IMR-90 (cell line): ENCODE data around the gene TSC2. TPM values are rescaled to one million over a fixed set of nuclear protein-coding genes. Genes with fewer than 3 reads are reported as not detected.
A peak's percentile ranks its signal among the peaks of the same experiment; 100 is the strongest.

Source experiments
- ATAC-seq: fragments of 200-7000 bp; cut with Tn5 transposase; 2 replicates; pipeline ENCODE4 v1.9.1; 2020; ENCODE audit warnings: low read depth, mild to moderate bottlenecking, moderate library complexity
- BruUV-seq: library from RNA; stranded (reverse); fragments of 400-500 nt; replicated peaks from 2 replicates; lab custom pipeline; 2021; lab: Mats Ljungman, UMichigan
- CTCF ChIA-PET: fragments of 300-600 bp; formaldehyde crosslinking; extraction: SDS; loops from one replicate; lab custom pipeline; 2021; ENCODE audit warnings: antibody characterized with exemption; lab: Yijun Ruan, JAX
- POLR2A ChIA-PET: fragments of 300-600 bp; sonication (Branson Sonifier 250); formaldehyde crosslinking; loops from one replicate; lab custom pipeline; 2022; ENCODE audit warnings: antibody characterized with exemption; ENCODE audit not compliant: unreplicated experiment; lab: Charles Lee
- DNase-seq: peaks from one replicate; pipeline ENCODE4 v3.0.0; 2013
- H2AFZ ChIP-seq: replicated peaks from 2 replicates; pipeline ENCODE3; 2013; ENCODE audit warnings: low read length, mild to moderate bottlenecking; ENCODE audit not compliant: poor library complexity
- H2AK5ac ChIP-seq: 2 replicates; pipeline ENCODE4 v1.6.1; 2013; ENCODE audit warnings: low read depth, low read length, inconsistent platforms
- H2AK9ac ChIP-seq: replicated peaks from 2 replicates; pipeline ENCODE3; 2013; ENCODE audit warnings: mild to moderate bottlenecking, low read depth, low read length, moderate library complexity; ENCODE audit not compliant: poor library complexity
- H2BK120ac ChIP-seq: 2 replicates; pipeline ENCODE4 v1.6.1; 2013; ENCODE audit warnings: low read depth, low read length, inconsistent platforms
- H2BK15ac ChIP-seq: 3 replicates; pipeline ENCODE4 v1.6.1; 2013; ENCODE audit warnings: low read depth, low read length, inconsistent platforms
- H2BK20ac ChIP-seq: 2 replicates; pipeline ENCODE4 v1.6.1; 2013; ENCODE audit warnings: low read depth, mild to moderate bottlenecking, inconsistent platforms, low read length, moderate library complexity
- H2BK5ac ChIP-seq: 2 replicates; pipeline ENCODE4 v1.6.1; 2013; ENCODE audit warnings: mild to moderate bottlenecking, low read depth, low read length, inconsistent platforms; ENCODE audit not compliant: poor library complexity, severe bottlenecking
- H3K14ac ChIP-seq: replicated peaks from 2 replicates; pipeline ENCODE4 v1.6.1; 2013; ENCODE audit warnings: low read depth, low read length, inconsistent platforms
- H3K18ac ChIP-seq: 2 replicates; pipeline ENCODE4 v1.6.1; 2013; ENCODE audit warnings: low read depth, low read length, control low read depth
- H3K23ac ChIP-seq: 2 replicates; pipeline ENCODE4 v1.6.1; 2013; ENCODE audit warnings: low read depth, low read length, inconsistent platforms
- H3K27ac ChIP-seq: 2 replicates; pipeline ENCODE4 v1.5.1; 2013; ENCODE audit warnings: mild to moderate bottlenecking, control low read depth, low read length; ENCODE audit not compliant: insufficient read depth
- H3K27me3 ChIP-seq: 2 replicates; pipeline ENCODE4 v1.6.1; 2013; ENCODE audit warnings: low read length; ENCODE audit not compliant: control insufficient read depth, insufficient read depth
- H3K36me3 ChIP-seq: 2 replicates; pipeline ENCODE4 v1.6.1; 2013; ENCODE audit warnings: low read length, mixed read lengths; ENCODE audit not compliant: control insufficient read depth, insufficient read depth
- H3K4ac ChIP-seq: 2 replicates; pipeline ENCODE4 v1.6.1; 2013; ENCODE audit warnings: low read depth, low read length, inconsistent platforms
- H3K4me1 ChIP-seq: 2 replicates; pipeline ENCODE4 v1.6.1; 2013; ENCODE audit warnings: low read length, mixed read lengths; ENCODE audit not compliant: control insufficient read depth, insufficient read depth
- H3K4me2 ChIP-seq: 2 replicates; pipeline ENCODE4 v1.6.1; 2013; ENCODE audit warnings: low read depth, mild to moderate bottlenecking, control low read depth, low read length, moderate library complexity
- H3K4me3 ChIP-seq: 2 replicates; pipeline ENCODE4 v1.5.1; 2013; ENCODE audit warnings: low read depth, mild to moderate bottlenecking, control low read depth, low read length, moderate library complexity; ENCODE audit not compliant: insufficient read depth
- H3K56ac ChIP-seq: 2 replicates; pipeline ENCODE4 v1.6.1; 2013; ENCODE audit warnings: low read length, inconsistent platforms; ENCODE audit not compliant: insufficient read depth; ENCODE audit errors: extremely low read depth
- H3K79me1 ChIP-seq, 2 experiments: 2 replicates each; pipeline ENCODE4 v1.6.1; 2013; ENCODE audit warnings: low read length in 2 of 2, inconsistent platforms in 1 of 2, low read depth in 1 of 2
- H3K9ac ChIP-seq: 2 replicates; pipeline ENCODE4 v1.6.1; 2013; ENCODE audit warnings: low read depth, low read length, control low read depth
- H3K9me1 ChIP-seq: 2 replicates; pipeline ENCODE4 v1.6.1; 2013; ENCODE audit warnings: low read length, inconsistent platforms; ENCODE audit not compliant: insufficient read depth
- H3K9me3 ChIP-seq: 2 replicates; pipeline ENCODE4 v1.6.1; 2013; ENCODE audit warnings: low read length; ENCODE audit not compliant: control insufficient read depth, insufficient read depth
- H4K20me1 ChIP-seq: 2 replicates; pipeline ENCODE4 v1.6.1; 2013; ENCODE audit warnings: low read length, inconsistent platforms; ENCODE audit not compliant: insufficient read depth
- H4K5ac ChIP-seq: 2 replicates; pipeline ENCODE4 v1.6.1; 2013; ENCODE audit warnings: mild to moderate bottlenecking, low read depth, low read length, control low read depth
- H4K8ac ChIP-seq, 2 experiments: 2 replicates each; pipeline ENCODE4 v1.6.1; 2013; ENCODE audit warnings: low read depth in 2 of 2, low read length in 2 of 2, control low read depth in 1 of 2, inconsistent platforms in 1 of 2
- H4K91ac ChIP-seq: 2 replicates; pipeline ENCODE4 v1.6.1; 2013; ENCODE audit warnings: low read depth, low read length, inconsistent platforms; ENCODE audit not compliant: insufficient read depth
- BHLHE40 ChIP-seq: fragments of 150-350 bp; IDR thresholded peaks from 2 replicates; pipeline ENCODE4 v1.6.1; 2016; ENCODE audit warnings: mild to moderate bottlenecking, low read depth, low read length
- CEBPB ChIP-seq: IDR thresholded peaks from 2 replicates; pipeline ENCODE4 v1.6.1; 2012; ENCODE audit warnings: low read depth, low read length, improper control_type of control experiment
- CHD1 ChIP-seq: IDR thresholded peaks from 2 replicates; pipeline ENCODE4 v1.6.1; 2012; ENCODE audit warnings: low read depth, low read length, improper control_type of control experiment
- FOS ChIP-seq: fragments of 150-350 bp; IDR thresholded peaks from 2 replicates; pipeline ENCODE4 v1.6.1; 2016; ENCODE audit warnings: low read depth, low read length
- MAFK ChIP-seq: IDR thresholded peaks from 2 replicates; pipeline ENCODE4 v1.6.1; 2012; ENCODE audit warnings: low read depth, low read length, improper control_type of control experiment
- MAZ ChIP-seq: IDR thresholded peaks from 2 replicates; pipeline ENCODE4 v1.6.1; 2012; ENCODE audit warnings: low read depth, mild to moderate bottlenecking, low read length, improper control_type of control experiment, moderate library complexity, borderline replicate concordance
- POLR2A ChIP-seq: IDR thresholded peaks from 2 replicates; pipeline ENCODE4 v1.6.1; 2012; ENCODE audit warnings: mild to moderate bottlenecking, low read depth, low read length
- SMC3 ChIP-seq: fragments of 150-350 bp; IDR thresholded peaks from 2 replicates; pipeline ENCODE4 v1.6.1; 2016; ENCODE audit warnings: low read depth, mild to moderate bottlenecking, antibody characterized with exemption, low read length, moderate library complexity
- WGBS, 2 experiments: methylation state at CpG; one replicate each; pipeline versions ENCODE4 v1.1.5 to v1.1.7; 2013; ENCODE audit warnings: missing lambda C conversion rate in 2 of 2; ENCODE audit not compliant: insufficient read length in 1 of 2; ENCODE audit errors: extremely low coverage in 2 of 2; 5-methylcytosine and 5-hydroxymethylcytosine counted together
- dilution Hi-C: fragments of 300-500 bp; cut with HindIII; formaldehyde crosslinking; loops from one replicate; pipeline ENCODE4 v1.14.3; 2018; ENCODE audit warnings: low sequenced_read_pairs; ENCODE audit not compliant: unreplicated experiment
- in situ Hi-C: fragments of 300-500 bp; cut with MboI; formaldehyde crosslinking; loops from 3 replicates; pipeline ENCODE4 v1.14.3; 2019; ENCODE audit warnings: low sequenced_read_pairs, inconsistent platforms, mixed read lengths
- intact Hi-C: fragments of 100-400 bp; cut with micrococcal nuclease; formaldehyde crosslinking; loops from 2 replicates; pipeline ENCODE4 v1.10.0; 2022
- polyA plus RNA-seq, 3 experiments: library from polyadenylated mRNA; depleted of rRNA; stranded (reverse); fragments of >200 nt; gene quantifications; 2 replicates each; pipeline ENCODE4 v1.2.3, GENCODE V29; 2012; ENCODE audit warnings: low replicate concordance in 1 of 3
- total RNA-seq: library from RNA; depleted of rRNA; stranded (reverse); fragments of >200 nt; gene quantifications from 2 replicates; pipeline ENCODE4 v1.2.3, GENCODE V29; 2012

Gene TSC2
- total and polyA plus RNA-seq, 2 of the 4 experiments (the other 2 are of a cell fraction), result 31.4 to 88.6 TPM

DNA sequence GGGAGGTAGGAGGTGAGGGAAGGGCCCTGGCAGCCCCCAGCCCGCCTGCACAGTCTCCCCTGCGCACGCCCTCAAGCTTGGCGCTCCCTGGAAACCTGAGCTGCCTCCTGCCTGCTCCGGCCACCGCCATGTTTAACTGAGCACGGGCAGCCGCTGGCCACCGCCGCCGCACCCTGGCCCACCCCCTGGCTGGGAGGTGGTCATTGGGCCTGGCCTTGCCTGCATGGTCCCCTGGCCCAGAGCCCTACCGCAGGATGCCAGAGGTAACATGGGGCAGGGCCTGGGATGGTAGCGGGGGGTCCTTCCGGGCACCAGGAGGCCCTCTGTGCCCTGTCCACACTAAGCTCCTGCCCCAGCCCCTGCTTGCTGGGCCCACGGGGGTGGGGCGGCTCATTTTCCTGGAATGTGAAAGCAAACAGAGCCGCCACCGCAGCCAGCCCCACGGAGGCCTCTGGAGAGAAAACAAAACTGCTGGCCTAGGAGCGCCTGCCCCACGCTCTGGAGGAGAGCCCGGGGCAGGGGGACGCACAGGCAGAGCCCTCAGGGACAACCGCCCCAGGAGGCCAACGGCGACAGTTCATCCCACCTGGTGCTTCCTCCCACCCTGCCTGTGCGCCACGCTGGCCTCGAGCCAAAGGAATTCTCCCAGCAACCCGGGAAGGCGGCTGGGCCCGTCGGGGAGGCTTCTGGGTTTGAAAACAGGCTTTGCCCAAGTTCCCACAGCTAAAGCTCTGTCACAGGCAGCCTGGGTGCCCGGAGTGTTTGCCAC is 12.2 kb upstream of the TSC2 start:
- Histone ChIP-seq H3K4me1 (peaks cover 68% of the 10 kb centered on the region), H3K9me3 (no peaks in the 10 kb centered on the region), H3K27ac (peak overlapping the region; percentile 100), H4K20me1 (no peaks in the 10 kb centered on the region), H3K14ac (peak overlapping the region; percentile 94), H3K9ac (peak overlapping the region; percentile 75), H4K8ac (peak overlapping the region; percentile 90 to 92), H3K18ac (peak overlapping the region; percentile 93), H4K91ac (peak overlapping the region; percentile 99), H3K56ac (peak overlapping the region; percentile 54), H3K4me2 (peak overlapping the region; percentile 70), H3K4ac (peak overlapping the region; percentile 97), H3K4me3 (no peak overlapping the region), H3K27me3 (no peaks in the 10 kb centered on the region), H3K9me1 (peaks cover 16% of the 10 kb centered on the region), H2BK15ac (peak overlapping the region; percentile 100; the same call in 2 of the 3 replicates), H2BK120ac (peak overlapping the region; percentile 96), H3K23ac (peak overlapping the region; percentile 93), H3K79me1 (peaks cover 19 to 69% of the 10 kb centered on the region in 2 experiments; a peak in 3 of 4 replicates), H2AK9ac (peak overlapping the region; percentile 98), H3K36me3 (peaks cover 38% of the 10 kb centered on the region), H2BK5ac (peak overlapping the region; percentile 98), H2AK5ac (peak overlapping the region; percentile 99), H2AFZ (peak overlapping the region; percentile 59), H2BK20ac (peak overlapping the region; percentile 94), H4K5ac (peak overlapping the region; percentile 97)
- peak; percentile 77 for DNase-seq
- dilution Hi-C loops, result no loop called here
- intact Hi-C loops, result no loop called here
- POLR2A ChIA-PET, result no interaction called here
- peak; percentile 71 for ATAC-seq
- no TSS peak for BruUV-seq
- WGBS, 2 experiments, result 26% methylated on average over 20 of the region's 34 CpGs; no CpG with 5 or more reads in 1 of the 2 experiments
- TF ChIP-seq MAZ, result peak; percentile 96
- 0 out of 2 replicates have a peak, but pooled peaks have one; percentile 4 for TF ChIP-seq BHLHE40
- 0 out of 2 replicates have a peak, but pooled peaks have one; percentile 10 for TF ChIP-seq SMC3
- TF ChIP-seq CHD1, result no peak
- TF ChIP-seq FOS, result 0 out of 2 replicates have a peak, but pooled peaks have one; percentile 23
- TF ChIP-seq CEBPB, result no peak
- no peak; the same call in 1 of the 2 replicates for TF ChIP-seq POLR2A
- TF ChIP-seq MAFK, result no peak
- CTCF ChIA-PET, result no interaction called here
- in situ Hi-C loops, result no loop called here
